NCI-H2227 treated with DMSO at 0.1 percent for 48 hours (cell line): ENCODE measurements around the gene DISC1.
"Not testable (repeated sequence)": the region's sequence is repeated elsewhere in the genome, so short reads cannot be mapped to it uniquely, and the experiment has no call there.

Source experiments
- DNase-seq: peaks from one replicate; lab custom pipeline; 2025; lab: John Stamatoyannopoulos, UW

The DISC1 gene

GRCh38 chr1:231626535-231626950 lies at the start of gene DISC1:
Gene DISC1 (plus strand): TSS chr1:231626790. CDS start chr1:231626868, 78 bp downstream.
- peak; percentile 76 for DNase-seq

- no peak for DNase-seq
Observed at GRCh38 chr1:231576804-231577718, 49.5 kb upstream of the DISC1 start.

- DNase-seq, result no peak
Observed at GRCh38 chr1:231580874-231581273, 45.7 kb upstream of the DISC1 start.

GRCh38 chr1:231581859-231582258 lies 44.7 kb upstream of the DISC1 start:
- DNase-seq, result no peak

DNA sequence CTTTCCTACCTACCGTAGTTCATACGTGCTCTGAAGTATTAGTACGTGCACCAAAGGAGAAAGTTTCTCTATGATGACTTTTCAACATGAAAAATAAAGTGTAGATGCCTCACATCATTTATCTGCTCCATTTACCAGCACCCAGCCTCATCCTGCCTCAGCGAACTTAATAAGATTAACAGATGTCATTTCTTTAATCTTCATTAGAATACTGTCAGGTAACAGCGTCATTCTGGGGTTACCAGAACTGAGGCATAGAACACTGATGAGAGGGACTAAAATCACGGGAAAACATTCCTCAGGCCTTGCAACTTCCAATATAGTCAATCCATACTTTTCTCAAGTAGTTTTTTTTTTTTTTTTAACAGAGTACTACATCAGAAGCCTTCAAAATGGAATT lies 43.2 kb upstream of the DISC1 start:
- no peak for DNase-seq

DNA sequence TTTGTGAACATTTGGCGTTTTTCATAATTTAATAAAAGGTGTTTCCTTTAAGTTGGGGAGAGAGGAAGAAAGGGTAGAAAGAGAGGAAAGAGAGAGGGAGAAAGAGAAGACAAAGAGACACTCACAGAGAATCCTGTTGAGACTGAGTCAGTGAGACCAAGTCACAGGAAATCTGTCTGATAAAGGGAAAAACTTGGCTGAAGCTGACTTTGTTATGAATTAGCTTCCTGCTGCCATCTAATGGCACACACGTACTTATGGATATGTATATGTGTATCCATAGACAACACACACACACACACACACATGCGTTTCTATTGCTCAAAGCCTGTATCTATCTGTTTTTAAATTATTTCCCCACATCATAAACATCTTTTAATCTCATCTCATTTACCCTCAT lies 42.5 kb upstream of the DISC1 start:
- DNase-seq, result peak; percentile 11

GRCh38 chr1:231584921-231585320 lies 41.7 kb upstream of the DISC1 start:
- no peak for DNase-seq

DNA sequence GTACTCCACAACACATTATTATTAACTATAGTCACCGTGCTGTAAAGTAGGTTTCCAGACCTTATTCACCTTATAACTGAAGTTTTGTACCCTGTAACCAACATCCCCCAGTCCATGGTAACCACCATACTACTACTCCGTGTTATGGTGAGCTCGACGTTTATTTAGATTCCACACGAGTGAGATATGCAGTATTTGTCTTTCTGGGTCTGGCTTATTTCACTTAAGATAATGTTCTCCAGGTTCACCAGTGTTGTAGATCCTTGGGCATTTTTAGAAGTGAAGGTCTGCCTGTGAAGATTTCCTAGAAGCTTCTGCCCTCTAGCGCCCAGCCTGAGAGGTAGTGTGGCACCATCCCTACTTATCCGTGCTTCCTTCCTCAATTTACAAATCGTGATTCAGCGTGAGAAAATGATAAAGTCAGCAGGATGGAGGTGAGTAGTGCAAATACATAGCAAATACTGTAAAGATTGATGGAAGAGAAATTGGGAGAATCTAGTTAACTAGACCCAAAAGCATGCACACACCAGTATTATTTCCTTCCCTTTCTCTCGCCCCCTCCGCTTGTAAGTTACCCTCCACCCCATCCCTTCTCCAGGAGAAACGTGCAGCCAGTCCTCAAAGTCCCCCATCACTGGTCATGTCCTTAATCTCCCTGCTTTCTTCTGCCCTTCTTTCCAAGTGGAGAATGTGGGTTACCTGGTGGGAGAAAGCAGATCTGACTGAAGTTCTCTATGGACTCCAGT lies 36.0 kb upstream of the DISC1 start:
- DNase-seq, result peak; percentile 43

GRCh38 chr1:231591466-231591865 lies 35.1 kb upstream of the DISC1 start:
- no peak for DNase-seq

- DNase-seq, result no peak
Observed at GRCh38 chr1:231592809-231593208, 33.8 kb upstream of the DISC1 start.

- DNase-seq, result not testable (repeated sequence)
Observed at GRCh38 chr1:231593264-231593663, 33.3 kb upstream of the DISC1 start.

DNA sequence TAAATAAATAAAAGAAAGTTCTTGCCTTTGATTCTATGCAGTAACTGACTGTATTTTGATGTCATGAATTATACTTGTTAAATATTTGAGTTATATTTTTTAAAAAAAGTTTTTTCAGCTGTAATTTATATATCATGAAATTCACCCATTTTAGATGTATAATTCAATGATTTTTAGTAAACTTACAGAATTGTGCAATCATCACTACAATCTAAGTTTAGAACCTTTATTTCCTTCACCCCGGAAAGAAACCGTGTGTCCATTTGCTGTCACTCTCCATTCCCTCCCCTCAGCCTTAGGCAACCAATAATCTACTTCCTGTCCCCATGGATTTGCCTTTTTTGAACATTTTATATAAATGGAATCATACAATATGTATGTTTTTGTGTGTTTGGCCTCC lies 32.5 kb upstream of the DISC1 start:
- DNase-seq, result no peak

GRCh38 chr1:231594749-231595148 lies 31.8 kb upstream of the DISC1 start:
- DNase-seq, result no peak

DNA sequence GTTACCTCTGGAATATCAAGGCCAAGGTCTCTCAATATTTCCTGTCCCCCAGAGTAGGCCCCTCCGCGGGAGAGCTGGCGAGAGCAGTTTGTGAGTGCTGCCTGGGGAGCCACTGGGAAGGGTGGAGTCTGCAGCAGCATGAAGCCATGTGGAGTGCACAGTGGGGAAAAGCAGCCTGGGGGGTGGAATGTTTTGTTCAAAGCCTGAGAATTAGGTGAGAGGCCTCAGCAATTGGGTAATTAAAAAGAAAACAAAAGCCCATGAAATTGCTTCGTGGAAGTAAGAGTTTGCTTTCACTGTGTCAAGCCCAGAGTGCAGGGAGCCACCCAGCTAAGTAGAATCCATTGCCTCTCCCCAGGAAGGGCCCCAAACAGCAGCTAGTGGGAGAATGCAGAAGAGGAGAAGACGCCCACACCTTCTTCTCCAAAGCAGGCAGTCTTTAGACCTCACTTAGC lies 30.2 kb upstream of the DISC1 start:
- DNase-seq, result no peak

- DNase-seq, result no peak
Observed at GRCh38 chr1:231597971-231598370, 28.6 kb upstream of the DISC1 start.

DNA sequence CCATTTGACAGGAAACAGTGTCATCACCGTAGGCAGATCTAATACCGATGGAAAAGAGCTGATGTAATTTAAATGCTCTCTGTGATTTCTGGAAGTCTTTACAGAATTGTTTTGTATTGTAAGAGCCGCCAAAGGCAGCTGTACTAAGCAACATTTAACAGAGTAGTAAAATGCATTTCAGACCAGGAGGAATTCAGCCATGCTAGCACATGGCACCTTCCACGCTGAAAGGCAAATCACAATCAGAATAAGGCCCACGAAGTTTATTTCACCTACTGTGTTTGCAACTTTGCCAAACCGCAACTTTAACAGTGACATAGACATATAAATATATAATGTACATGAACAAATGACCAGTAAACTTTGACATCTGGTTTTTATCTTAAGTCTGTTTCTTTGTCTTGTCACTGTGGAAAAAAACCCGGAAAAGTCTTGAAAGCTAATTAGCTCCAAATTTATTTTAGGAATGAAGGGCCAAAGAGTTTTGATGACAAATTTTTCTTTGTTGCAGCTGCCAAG lies 26.1 kb upstream of the DISC1 start:
- DNase-seq, result no peak

DNA sequence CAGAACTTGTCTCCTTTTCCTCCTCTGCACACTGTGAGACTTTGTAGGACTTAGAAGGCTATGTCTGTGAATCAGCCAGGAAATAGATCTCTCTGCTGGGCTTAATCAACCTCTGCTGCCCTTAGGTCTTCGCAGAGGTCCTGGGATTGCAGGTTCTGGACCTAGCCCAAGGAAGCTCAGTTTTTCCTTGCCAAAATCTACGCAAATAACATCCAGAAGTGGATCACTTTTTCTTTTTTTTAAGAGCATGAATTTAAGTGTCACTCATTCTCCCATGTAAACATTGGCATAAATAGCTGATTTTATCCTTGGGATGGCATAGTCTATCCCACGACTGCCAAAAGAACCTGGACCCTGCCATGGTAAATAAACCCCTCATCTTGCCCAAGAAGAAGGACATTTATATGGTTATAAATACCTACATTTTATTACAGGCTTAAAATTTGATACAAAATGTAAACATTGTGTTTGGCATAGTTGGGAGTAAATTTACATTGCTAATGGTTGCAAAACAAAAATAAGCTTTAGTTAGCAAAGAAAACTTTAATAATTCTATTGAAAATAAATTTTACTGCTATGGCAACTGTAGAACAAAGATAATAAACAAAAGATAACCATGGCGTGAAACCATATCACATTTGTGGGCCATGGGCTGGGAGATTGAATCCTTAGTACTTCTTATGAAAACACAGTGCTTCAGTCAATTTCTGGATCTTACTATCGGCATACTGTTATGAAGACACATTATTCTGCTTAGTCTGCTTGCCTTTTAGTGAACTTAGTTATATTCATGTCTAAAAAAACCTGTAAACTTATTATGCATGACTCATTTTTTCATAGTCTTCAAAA lies 24.5 kb upstream of the DISC1 start:
- no peak for DNase-seq

GRCh38 chr1:231602673-231602984 lies 24.0 kb upstream of the DISC1 start:
- no peak for DNase-seq

DNA sequence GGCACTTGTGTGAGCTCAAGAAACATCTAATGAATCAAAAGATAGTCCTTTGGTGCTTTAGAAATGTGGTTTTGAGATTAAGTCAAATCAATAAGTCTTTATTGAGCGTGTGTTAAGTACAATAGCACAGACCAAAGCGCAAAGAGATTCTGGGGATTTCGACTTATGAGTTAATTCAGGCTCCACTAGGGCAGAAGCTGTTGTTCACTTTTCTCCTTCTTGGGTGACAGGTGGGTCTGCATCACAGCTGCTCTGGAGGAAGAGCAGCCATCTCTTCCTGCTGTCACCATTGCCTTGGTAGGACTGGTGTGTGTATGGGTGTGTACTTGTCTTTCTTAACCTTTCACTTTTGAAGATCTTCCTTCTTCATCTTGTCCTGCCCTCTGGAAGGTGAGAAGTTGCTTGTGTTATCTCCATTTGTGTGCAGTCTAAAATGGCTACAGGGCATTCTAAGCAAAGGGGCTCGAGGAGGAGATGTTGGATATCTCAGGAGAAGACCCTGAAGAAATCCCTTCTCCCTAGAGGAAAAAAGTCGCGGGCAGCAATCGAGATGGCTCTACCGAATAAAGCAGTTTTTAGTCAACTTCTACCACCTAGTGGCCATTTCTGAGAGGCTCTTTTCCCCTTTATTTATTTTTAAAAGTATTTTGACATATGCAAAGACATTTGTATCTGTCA lies 22.9 kb upstream of the DISC1 start:
- peak; percentile 78 for DNase-seq

DNA sequence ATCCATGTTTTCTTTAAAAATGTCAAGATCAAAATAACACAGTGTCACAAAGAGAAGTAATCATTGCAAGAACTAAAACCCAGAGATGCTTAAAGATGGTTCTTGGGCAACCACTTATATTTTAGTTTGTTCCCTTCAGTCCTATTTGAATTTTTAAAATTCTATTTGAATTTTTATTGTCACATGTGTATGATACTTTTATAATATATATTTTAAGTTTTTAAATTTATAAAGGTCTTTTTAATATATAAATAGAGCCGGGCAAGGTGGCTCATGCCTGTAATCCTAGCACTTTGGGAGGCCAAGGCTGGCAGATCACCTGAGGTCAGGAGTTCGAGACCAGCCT lies 22.3 kb upstream of the DISC1 start:
- no peak for DNase-seq
